ENCODE measurements around the gene EPS8L3.
"Not testable (repeated sequence)": the region's sequence is repeated elsewhere in the genome, so short reads cannot be mapped to it uniquely, and the experiment has no call there.

Gene EPS8L3

GRCh38 chr1:109761227-109762038 lies 2.3 kb downstream of the EPS8L3 start:
- no peak for DNase-seq

GRCh38 chr1:109760581-109761226 lies 3.0 kb downstream of the EPS8L3 start:
- no peak for DNase-seq

- no peak for DNase-seq
Observed at GRCh38 chr1:109759513-109760334, 4.0 kb downstream of the EPS8L3 start.

- DNase-seq: no peak
Observed at GRCh38 chr1:109757936-109758786, 5.6 kb downstream of the EPS8L3 start.

- no peak for DNase-seq
Observed at GRCh38 chr1:109756848-109757521, 6.7 kb downstream of the EPS8L3 start.

- DNase-seq: not testable (repeated sequence)
Observed at GRCh38 chr1:109756325-109756724, 7.4 kb downstream of the EPS8L3 start.

- DNase-seq: no peak
Observed at GRCh38 chr1:109754738-109755137, 9.0 kb downstream of the EPS8L3 start.

GRCh38 chr1:109751531-109752260 lies 12.0 kb downstream of the EPS8L3 start:
- DNase-seq: no peak

- DNase-seq: no peak
Observed at GRCh38 chr1:109750920-109751319, 12.8 kb downstream of the EPS8L3 start.

- DNase-seq: no peak
Observed at GRCh38 chr1:109750241-109750882, 13.4 kb downstream of the EPS8L3 start.

GRCh38 chr1:109749221-109749620 lies 14.5 kb downstream of the EPS8L3 start:
- no peak for DNase-seq

GRCh38 chr1:109748311-109748710 lies 15.4 kb downstream of the EPS8L3 start:
- not testable (repeated sequence) for DNase-seq

GRCh38 chr1:109740615-109741373 lies 22.9 kb downstream of the EPS8L3 start, which contains the start of gene GSTM3:
Gene GSTM3, minus strand, starts transcription at chr1:109741038. Its CDS starts 751 bp downstream, at chr1:109740287.
- DNase-seq: no peak

GRCh38 chr1:109739738-109740614 lies 23.7 kb downstream of the EPS8L3 start:
- no peak for DNase-seq

- no peak for DNase-seq
Observed at GRCh38 chr1:109733236-109733870, 30.4 kb downstream of the EPS8L3 start.

- DNase-seq: no peak
Observed at GRCh38 chr1:109732390-109732881, 31.3 kb downstream of the EPS8L3 start.

GRCh38 chr1:109730666-109731065 lies 33.1 kb downstream of the EPS8L3 start:
- no peak for DNase-seq

- DNase-seq: no peak
Observed at GRCh38 chr1:109728870-109729269, 34.9 kb downstream of the EPS8L3 start.

All from KG1 (cell line).